DND-41 (cell line): ENCODE measurements around the gene PLEKHG3.

Experiments
- ATAC-seq: fragments of 200-7000 bp; cut with Tn5 transposase; 3 replicates; pipeline ENCODE4 v1.9.1; 2021; ENCODE audit warnings: low read depth; ENCODE audit not compliant: insufficient read depth
- DNase-seq: peaks from one replicate; pipeline ENCODE4 v3.0.0-alpha.2; 2020
- H2AFZ ChIP-seq: 2 replicates; pipeline ENCODE4 v1.6.0; 2012; ENCODE audit warnings: low read depth, low read length
- H3K27ac ChIP-seq: 2 replicates; pipeline ENCODE4 v1.5.1; 2012; ENCODE audit warnings: low read length, inconsistent platforms
- H3K27me3 ChIP-seq: fragments of 200-600 bp; sonication (generic); 2 replicates; pipeline ENCODE4 v1.6.0; 2012; ENCODE audit warnings: low read length, mild to moderate bottlenecking, inconsistent platforms; ENCODE audit not compliant: insufficient read depth, poor library complexity
- H3K36me3 ChIP-seq: 2 replicates; pipeline ENCODE4 v1.5.1; 2012; ENCODE audit warnings: low read length, inconsistent platforms; ENCODE audit not compliant: insufficient read depth
- H3K4me1 ChIP-seq: 2 replicates; pipeline ENCODE4 v1.5.1; 2012; ENCODE audit warnings: mild to moderate bottlenecking, low read length; ENCODE audit not compliant: insufficient read depth
- H3K4me2 ChIP-seq: 2 replicates; pipeline ENCODE4 v1.6.0; 2012; ENCODE audit warnings: mild to moderate bottlenecking, moderate library complexity, low read length, inconsistent platforms; ENCODE audit not compliant: insufficient read depth
- H3K4me3 ChIP-seq, 2 experiments: fragments of 200-600 bp in 1 of 2; shearing (Covaris generic) in 1 of 2; 2 replicates each; pipeline ENCODE4 v1.5.1; 2012 to 2016; ENCODE audit warnings: inconsistent platforms in 2 of 2, low read length in 2 of 2, mild to moderate bottlenecking in 2 of 2, low read depth in 1 of 2, moderate library complexity in 1 of 2
- H3K79me2 ChIP-seq: 2 replicates; pipeline ENCODE4 v1.6.0; 2012; ENCODE audit warnings: low read length, inconsistent platforms; ENCODE audit not compliant: insufficient read depth
- H3K9ac ChIP-seq: 2 replicates; pipeline ENCODE4 v1.6.0; 2012; ENCODE audit warnings: low read depth, mild to moderate bottlenecking, inconsistent platforms, low read length, moderate library complexity
- H3K9me3 ChIP-seq: 2 replicates; pipeline ENCODE4 v1.5.1; 2012; ENCODE audit warnings: low read length, moderate library complexity, mild to moderate bottlenecking, inconsistent platforms; ENCODE audit not compliant: insufficient read depth, severe bottlenecking
- H4K20me1 ChIP-seq: 2 replicates; pipeline ENCODE4 v1.6.0; 2012; ENCODE audit warnings: low read length; ENCODE audit not compliant: insufficient read depth
- EZH2 ChIP-seq: IDR thresholded peaks from 3 replicates; pipeline ENCODE4 v1.6.1; 2012; ENCODE audit warnings: borderline replicate concordance, low read depth, mild to moderate bottlenecking, moderate library complexity, low read length, inconsistent platforms; ENCODE audit not compliant: severe bottlenecking
- TF ChIP-seq, protein P1 (sequence below): IDR thresholded peaks from 2 replicates; pipeline ENCODE4 v1.5.1; 2012; ENCODE audit warnings: borderline replicate concordance, low read length, moderate library complexity, mild to moderate bottlenecking; ENCODE audit not compliant: poor library complexity, severe bottlenecking; ENCODE audit errors: extremely low read depth

PLEKHG3 gene

GRCh38 chr14:64796369-64796768 is 92.1 kb downstream of the PLEKHG3 start:
- no peak overlapping the region for H2AFZ ChIP-seq
- TF ChIP-seq, protein P1, sequence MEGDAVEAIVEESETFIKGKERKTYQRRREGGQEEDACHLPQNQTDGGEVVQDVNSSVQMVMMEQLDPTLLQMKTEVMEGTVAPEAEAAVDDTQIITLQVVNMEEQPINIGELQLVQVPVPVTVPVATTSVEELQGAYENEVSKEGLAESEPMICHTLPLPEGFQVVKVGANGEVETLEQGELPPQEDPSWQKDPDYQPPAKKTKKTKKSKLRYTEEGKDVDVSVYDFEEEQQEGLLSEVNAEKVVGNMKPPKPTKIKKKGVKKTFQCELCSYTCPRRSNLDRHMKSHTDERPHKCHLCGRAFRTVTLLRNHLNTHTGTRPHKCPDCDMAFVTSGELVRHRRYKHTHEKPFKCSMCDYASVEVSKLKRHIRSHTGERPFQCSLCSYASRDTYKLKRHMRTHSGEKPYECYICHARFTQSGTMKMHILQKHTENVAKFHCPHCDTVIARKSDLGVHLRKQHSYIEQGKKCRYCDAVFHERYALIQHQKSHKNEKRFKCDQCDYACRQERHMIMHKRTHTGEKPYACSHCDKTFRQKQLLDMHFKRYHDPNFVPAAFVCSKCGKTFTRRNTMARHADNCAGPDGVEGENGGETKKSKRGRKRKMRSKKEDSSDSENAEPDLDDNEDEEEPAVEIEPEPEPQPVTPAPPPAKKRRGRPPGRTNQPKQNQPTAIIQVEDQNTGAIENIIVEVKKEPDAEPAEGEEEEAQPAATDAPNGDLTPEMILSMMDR, result no peak
- TF ChIP-seq EZH2, result no peak
- no peak overlapping the region for H3K9ac ChIP-seq
- H3K27ac ChIP-seq, result no peak overlapping the region
- H3K27me3 ChIP-seq, result peaks cover 10% of the 10 kb centered on the region
- H4K20me1 ChIP-seq, result no peaks in the 10 kb centered on the region
- H3K36me3 ChIP-seq, result no peaks in the 10 kb centered on the region
- H3K4me2 ChIP-seq, result no peak overlapping the region
- no peaks in the 10 kb centered on the region for H3K79me2 ChIP-seq
- H3K4me3 ChIP-seq, result no peak overlapping the region
- no peaks in the 10 kb centered on the region for H3K9me3 ChIP-seq
- H3K4me1 ChIP-seq, result no peaks in the 10 kb centered on the region
- DNase-seq (no peak), ATAC-seq (no peak)

DNA sequence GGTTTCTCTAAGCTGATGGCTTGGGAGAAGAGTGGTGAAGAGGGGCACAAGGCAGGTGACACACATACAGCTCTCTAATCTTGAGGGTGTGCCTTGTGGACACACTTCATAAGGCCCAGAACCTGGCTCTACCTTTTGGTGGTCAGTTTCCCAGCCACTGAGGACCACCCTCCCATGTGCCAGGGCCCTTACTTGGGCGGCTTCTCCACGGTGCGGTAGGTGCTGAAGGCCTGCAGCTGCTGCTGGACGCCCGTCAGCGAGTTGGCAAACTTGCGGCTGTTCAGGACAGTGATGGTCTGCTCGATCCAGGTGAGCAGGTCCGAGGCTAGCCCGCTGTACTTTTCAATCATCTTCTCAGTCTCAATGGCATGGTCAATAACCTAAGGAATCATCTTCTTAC is 95.3 kb downstream of the PLEKHG3 start:
- Histone ChIP-seq H3K9ac (no peak overlapping the region), H2AFZ (no peak overlapping the region), H3K79me2 (no peaks in the 10 kb centered on the region), H3K4me2 (no peak overlapping the region), H4K20me1 (no peaks in the 10 kb centered on the region), H3K36me3 (no peaks in the 10 kb centered on the region), H3K27ac (no peak overlapping the region), H3K27me3 (peaks cover 22% of the 10 kb centered on the region), H3K4me1 (no peaks in the 10 kb centered on the region), H3K9me3 (no peaks in the 10 kb centered on the region), H3K4me3 (no peak overlapping the region)
- DNase-seq (no peak), ATAC-seq (no peak)
- TF ChIP-seq, protein P1, result no peak
- no peak for TF ChIP-seq EZH2
